H1 (cell line): ENCODE measurements around the gene CAB39L. TPM values are rescaled to one million over a fixed set of nuclear protein-coding genes. Genes with fewer than 3 reads are reported as not detected.
"Not testable (repeated sequence)": the region's sequence is repeated elsewhere in the genome, so short reads cannot be mapped to it uniquely, and the experiment has no call there.

Experiments
- CTCF ChIA-PET: fragments of 300-600 bp; sonication (Branson Sonifier 250); formaldehyde crosslinking; loops from one replicate; lab custom pipeline; 2021; ENCODE audit not compliant: partially characterized antibody; lab: Charles Lee
- POLR2A ChIA-PET: fragments of 300-600 bp; sonication (Branson Sonifier 250); formaldehyde crosslinking; loops from one replicate; lab custom pipeline; 2021; ENCODE audit warnings: inconsistent platforms; ENCODE audit not compliant: partially characterized antibody; lab: Charles Lee
- DNase-seq, 2 experiments: peaks; one replicate each; pipeline versions ENCODE4 v3.0.0 to v3.0.0-alpha.2; 2010 to 2022; ENCODE audit warnings: low spot score in 2 of 2, low read depth in 1 of 2, mixed read lengths in 1 of 2
- FAIRE-seq: peaks from 2 replicates; lab custom pipeline; 2011; peaks lifted over from hg19 to GRCh38; lab: Jason Lieb, UNC
- H2AFZ ChIP-seq: 2 replicates; pipeline ENCODE4 v1.8.1; 2012; ENCODE audit warnings: low read length, inconsistent platforms
- H2AK5ac ChIP-seq: 2 replicates; pipeline ENCODE4 v1.6.1; 2013; ENCODE audit warnings: low read depth, low read length
- H2BK120ac ChIP-seq: replicated peaks from 2 replicates; pipeline ENCODE3; 2013; ENCODE audit warnings: low read depth, low read length, inconsistent platforms
- H2BK12ac ChIP-seq: 2 replicates; pipeline ENCODE4 v1.6.1; 2013; ENCODE audit warnings: low read depth, low read length
- H2BK15ac ChIP-seq: 2 replicates; pipeline ENCODE4 v1.6.1; 2013; ENCODE audit warnings: low read length
- H2BK20ac ChIP-seq: 2 replicates; pipeline ENCODE4 v1.6.1; 2013; ENCODE audit warnings: low read length
- H2BK5ac ChIP-seq: 2 replicates; pipeline ENCODE4 v1.6.1; 2013; ENCODE audit warnings: low read depth, low read length
- H3K14ac ChIP-seq: 2 replicates; pipeline ENCODE4 v1.6.1; 2013; ENCODE audit warnings: inconsistent platforms; ENCODE audit not compliant: insufficient read length
- H3K18ac ChIP-seq: 2 replicates; pipeline ENCODE4 v1.6.1; 2013; ENCODE audit warnings: low read length; ENCODE audit errors: extremely low read depth
- H3K23ac ChIP-seq: 2 replicates; pipeline ENCODE4 v1.6.1; 2013; ENCODE audit warnings: inconsistent platforms; ENCODE audit not compliant: insufficient read length
- H3K23me2 ChIP-seq: 2 replicates; pipeline ENCODE4 v1.6.1; 2013; ENCODE audit warnings: low read depth, low read length
- H3K27ac ChIP-seq: 2 replicates; pipeline ENCODE4 v1.6.1; 2011; ENCODE audit warnings: low read depth, low read length, inconsistent platforms
- H3K27me3 ChIP-seq, 4 experiments: replicated peaks in 1 of 4; 1 replicate in 1 of 4; 2 replicates in 3 of 4; pipeline versions ENCODE4 v1.6.1 to v1.8.1; 2011 to 2013; ENCODE audit warnings: low read length in 3 of 4, mild to moderate bottlenecking in 3 of 4, inconsistent platforms in 2 of 4, mixed read lengths in 2 of 4, moderate library complexity in 1 of 4; ENCODE audit not compliant: control insufficient read depth in 3 of 4, insufficient read depth in 3 of 4; ENCODE audit errors: extremely low read depth in 1 of 4
- H3K36me3 ChIP-seq, 4 experiments: 2 replicates each; pipeline versions ENCODE4 v1.6.1 to v1.8.1; 2011 to 2013; ENCODE audit warnings: mild to moderate bottlenecking in 4 of 4, low read length in 3 of 4, moderate library complexity in 2 of 4, control low read depth in 1 of 4, inconsistent platforms in 1 of 4; ENCODE audit not compliant: insufficient read depth in 4 of 4, control insufficient read depth in 2 of 4
- H3K4ac ChIP-seq: replicated peaks from 2 replicates; pipeline ENCODE3; 2013; ENCODE audit warnings: low read length, low read depth, mixed read lengths, inconsistent platforms; ENCODE audit not compliant: insufficient read length
- H3K4me1 ChIP-seq, 4 experiments: replicated peaks in 1 of 4; 1 replicate in 1 of 4; 2 replicates in 3 of 4; pipeline versions ENCODE4 v1.6.1 to v1.8.1; 2011 to 2013; ENCODE audit warnings: low read length in 3 of 4, inconsistent platforms in 2 of 4, mixed read lengths in 1 of 4; ENCODE audit not compliant: insufficient read depth in 4 of 4, control insufficient read depth in 3 of 4
- H3K4me2 ChIP-seq, 2 experiments: 2 replicates each; pipeline versions ENCODE4 v1.6.1 to v1.8.1; 2011 to 2013; ENCODE audit warnings: low read depth in 2 of 2, low read length in 2 of 2, control low read depth in 1 of 2, inconsistent platforms in 1 of 2, mild to moderate bottlenecking in 1 of 2; ENCODE audit not compliant: insufficient read depth in 1 of 2
- H3K4me3 ChIP-seq, 4 experiments: fragments of 200-600, 300-600 bp in 1 of 4; sonication (generic), shearing (Covaris generic), sonication (Bioruptor Twin) in 1 of 4; 2 replicates each; pipeline versions ENCODE4 v1.5.1 to v1.8.1; 2011 to 2016; ENCODE audit warnings: low read length in 4 of 4, low read depth in 3 of 4, control low read depth in 2 of 4, inconsistent platforms in 2 of 4, mild to moderate bottlenecking in 2 of 4, mixed read lengths in 1 of 4, moderate library complexity in 1 of 4; ENCODE audit not compliant: insufficient read depth in 2 of 4; ENCODE audit errors: extremely low read depth in 1 of 4
- H3K56ac ChIP-seq: replicated peaks from 2 replicates; pipeline ENCODE3; 2013; ENCODE audit warnings: low read depth, mild to moderate bottlenecking, mixed read lengths, low read length, inconsistent platforms; ENCODE audit not compliant: insufficient read length
- H3K79me1 ChIP-seq: 2 replicates; pipeline ENCODE4 v1.6.1; 2013; ENCODE audit warnings: low read depth, low read length, control low read depth
- H3K79me2 ChIP-seq, 2 experiments: 2 replicates each; pipeline versions ENCODE4 v1.6.1 to v1.8.1; 2012 to 2013; ENCODE audit warnings: low read length in 2 of 2, mild to moderate bottlenecking in 2 of 2, inconsistent platforms in 1 of 2; ENCODE audit not compliant: insufficient read depth in 2 of 2, control insufficient read depth in 1 of 2
- H3K9ac ChIP-seq, 4 experiments: replicated peaks in 1 of 4; 1 replicate in 1 of 4; 2 replicates in 3 of 4; pipeline versions ENCODE4 v1.6.1 to v1.8.1; 2011 to 2013; ENCODE audit warnings: low read depth in 3 of 4, low read length in 3 of 4, control low read depth in 2 of 4, mild to moderate bottlenecking in 2 of 4, moderate library complexity in 2 of 4, inconsistent platforms in 1 of 4; ENCODE audit errors: extremely low read depth in 1 of 4
- H3K9me3 ChIP-seq, 2 experiments: 2 replicates each; pipeline versions ENCODE4 v1.6.1 to v1.8.1; 2012 to 2013; ENCODE audit warnings: mild to moderate bottlenecking in 2 of 2, moderate library complexity in 2 of 2, control low read depth in 1 of 2, inconsistent platforms in 1 of 2, low read depth in 1 of 2, low read length in 1 of 2, mixed read lengths in 1 of 2; ENCODE audit not compliant: insufficient read depth in 2 of 2
- H4K20me1 ChIP-seq, 2 experiments: replicated peaks in 1 of 2; 2 replicates each; pipeline versions ENCODE3 to v1.8.1; 2011 to 2013; ENCODE audit warnings: inconsistent platforms in 2 of 2, low read length in 2 of 2, mild to moderate bottlenecking in 1 of 2; ENCODE audit not compliant: insufficient read depth in 2 of 2, control insufficient read depth in 1 of 2
- H4K5ac ChIP-seq: 2 replicates; pipeline ENCODE4 v1.6.1; 2013; ENCODE audit warnings: low read length, low read depth, mixed read lengths, inconsistent platforms; ENCODE audit not compliant: insufficient read length
- H4K8ac ChIP-seq: 2 replicates; pipeline ENCODE4 v1.8.0; 2013; ENCODE audit warnings: mild to moderate bottlenecking, moderate library complexity, low read length, inconsistent platforms; ENCODE audit not compliant: insufficient read depth; ENCODE audit errors: extremely low read depth
- H4K91ac ChIP-seq: replicated peaks from 2 replicates; pipeline ENCODE3; 2013; ENCODE audit warnings: low read length, mixed read lengths, inconsistent platforms; ENCODE audit not compliant: insufficient read length
- WGBS, 2 experiments: shearing (Covaris generic) in 1 of 2; methylation state at CpG; one replicate each; pipeline versions ENCODE4 v1.1.6 to v1.1.7; 2013 to 2015; ENCODE audit warnings: low lambda C conversion rate in 2 of 2, mixed read lengths in 2 of 2, inconsistent platforms in 1 of 2, low coverage in 1 of 2, missing lambda C conversion rate in 1 of 2; ENCODE audit not compliant: insufficient replicate concordance in 2 of 2, insufficient coverage in 1 of 2, insufficient read length in 1 of 2; ENCODE audit errors: extremely low coverage in 1 of 2, missing lambda C conversion rate in 1 of 2; 5-methylcytosine and 5-hydroxymethylcytosine counted together
- polyA plus RNA-seq, 7 experiments: library from polyadenylated mRNA; depleted of rRNA in 3 of 7; stranded (reverse) in 5 of 7; unstranded in 2 of 7; fragments of >200 nt in 5 of 7; fragments of 200-250 nt in 2 of 7; gene quantifications; 1 replicate in 5 of 7; 2 replicates in 1 of 7; 4 replicates in 1 of 7; pipeline versions ENCODE4 v1.2.1 to v1.2.3, GENCODE V29; 2011 to 2013; ENCODE audit warnings: missing spikeins in 2 of 7, mixed read lengths in 2 of 7
- total RNA-seq: library from RNA; stranded (reverse); fragmentation: NEBNext Ultra II Directional; extraction: Animal tissue kit (Norgen Biotek cat#: 25700); gene quantifications from 2 replicates; pipeline ENCODE4 v1.2.1, GENCODE V29; 2021

CAB39L gene
- total and polyA plus RNA-seq, 2 of the 8 experiments (the other 6 are each of a cell fraction or from before 2014, with no cell fraction given): 2.5 to 4.8 TPM

DNA sequence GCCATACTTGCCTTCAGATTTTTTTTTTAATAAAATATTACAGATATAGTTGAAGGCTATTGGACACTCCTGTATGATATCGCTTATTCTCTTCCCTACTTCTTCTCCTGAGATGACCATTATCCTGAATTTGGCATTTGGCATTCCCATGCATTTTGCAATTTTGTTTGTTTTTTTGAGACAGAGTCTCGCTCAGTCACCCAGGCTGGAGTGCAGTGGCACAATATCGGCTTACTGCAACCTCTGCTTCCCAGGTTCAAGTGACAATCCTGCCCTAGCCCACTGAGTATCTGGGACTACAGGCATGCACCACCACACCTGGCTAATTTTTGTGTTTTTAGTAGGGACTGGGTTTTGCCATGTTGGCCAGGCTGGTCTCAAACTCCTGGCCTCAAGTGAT is 116.7 kb downstream of the CAB39L start:
- H2AFZ ChIP-seq, H3K4ac ChIP-seq, H2BK5ac ChIP-seq, POLR2A ChIA-PET, H3K79me1 ChIP-seq, H3K27ac ChIP-seq, H4K8ac ChIP-seq, H2AK5ac ChIP-seq, H3K18ac ChIP-seq, H2BK20ac ChIP-seq, H3K9ac ChIP-seq, H3K14ac ChIP-seq, H3K23ac ChIP-seq, H3K79me2 ChIP-seq, H2BK12ac ChIP-seq, H4K5ac ChIP-seq, H3K27me3 ChIP-seq, H2BK120ac ChIP-seq, H3K9me3 ChIP-seq, H3K56ac ChIP-seq, H3K4me2 ChIP-seq, H2BK15ac ChIP-seq, H3K36me3 ChIP-seq, H4K20me1 ChIP-seq, H3K4me1 ChIP-seq, H3K4me3 ChIP-seq, FAIRE-seq, H3K23me2 ChIP-seq, H4K91ac ChIP-seq, DNase-seq: not testable (repeated sequence)
- CTCF ChIA-PET: interaction anchor here (0.7 kb wide), 1 partner anchor 1483 kb away, joined by 3 read pairs; no protein-coding TSS in a partner anchor
- 87% methylated on average over 3 of the region's 3 CpGs; no CpG with 5 or more reads in 1 of the 2 experiments for WGBS, 2 experiments
